HepG2 (cell line): ENCODE measurements around the gene FSTL1.

Source experiments
- AKAP8 ChIP-seq: sonication (generic); formaldehyde crosslinking; IDR thresholded peaks from 2 replicates; pipeline ENCODE4 v1.5.1; 2020; ENCODE audit warnings: mild to moderate bottlenecking, missing genetic modification reagents
- CEBPB ChIP-seq: IDR thresholded peaks from 2 replicates; pipeline ENCODE4 v1.6.1; 2011; ENCODE audit warnings: low read depth, low read length, improper control_type of control experiment, borderline replicate concordance
- CREM ChIP-seq, 2 experiments: sonication (generic) in 1 of 2; formaldehyde crosslinking in 1 of 2; IDR thresholded peaks; 2 replicates each; pipeline versions ENCODE4 v1.4.0 to v1.6.1; 2016 to 2020; ENCODE audit warnings: antibody characterized with exemption in 1 of 2, mild to moderate bottlenecking in 1 of 2, missing genetic modification reagents in 1 of 2
- PAX8 ChIP-seq: sonication (generic); formaldehyde crosslinking; IDR thresholded peaks from 2 replicates; pipeline ENCODE4 v1.8.0; 2022; ENCODE audit warnings: mild to moderate bottlenecking, missing genetic modification reagents, borderline replicate concordance
- POLR2A ChIP-seq, 2 experiments: IDR thresholded peaks; 2 replicates each; pipeline ENCODE4 v1.6.1; 2011; ENCODE audit warnings: low read depth in 2 of 2, low read length in 2 of 2, mild to moderate bottlenecking in 1 of 2, moderate library complexity in 1 of 2; ENCODE audit not compliant: insufficient read depth in 1 of 2
- POLR2G ChIP-seq: fragments of 200-400 bp; formaldehyde crosslinking; IDR thresholded peaks from 2 replicates; pipeline ENCODE4 v1.6.1; 2018; ENCODE audit warnings: mild to moderate bottlenecking, low read depth, low read length, moderate library complexity
- RARG ChIP-seq: sonication (generic); formaldehyde crosslinking; IDR thresholded peaks from 2 replicates; pipeline ENCODE4 v1.4.0; 2020; ENCODE audit warnings: low read depth, mild to moderate bottlenecking, missing genetic modification reagents
- TCF12 ChIP-seq, 2 experiments: fragments of 450-650 bp in 1 of 2; sonication (generic) in 1 of 2; formaldehyde crosslinking in 1 of 2; IDR thresholded peaks; 2 replicates each; pipeline versions ENCODE4 v1.6.1 to v1.8.0; 2017 to 2022; ENCODE audit warnings: antibody characterized with exemption in 1 of 2, mild to moderate bottlenecking in 1 of 2, missing genetic modification reagents in 1 of 2, moderate library complexity in 1 of 2
- ZFAT ChIP-seq: sonication (generic); formaldehyde crosslinking; conservative IDR thresholded peaks from 2 replicates; pipeline ENCODE4 v1.8.1; 2023; ENCODE audit warnings: missing genetic modification reagents, inconsistent platforms
- ZNF264 ChIP-seq: sonication (generic); formaldehyde crosslinking; IDR thresholded peaks from 2 replicates; pipeline ENCODE4 v1.4.0; 2020; ENCODE audit warnings: missing genetic modification reagents
- ZSCAN9 ChIP-seq: IDR thresholded peaks from 2 replicates; pipeline ENCODE4 v1.6.1; 2016; ENCODE audit warnings: borderline replicate concordance
- TF ChIP-seq, protein P1 (sequence below): IDR thresholded peaks from 2 replicates; pipeline ENCODE4 v1.6.1; 2016; ENCODE audit warnings: missing compliant biosample characterization, missing genetic modification reagents, borderline replicate concordance

DNA sequence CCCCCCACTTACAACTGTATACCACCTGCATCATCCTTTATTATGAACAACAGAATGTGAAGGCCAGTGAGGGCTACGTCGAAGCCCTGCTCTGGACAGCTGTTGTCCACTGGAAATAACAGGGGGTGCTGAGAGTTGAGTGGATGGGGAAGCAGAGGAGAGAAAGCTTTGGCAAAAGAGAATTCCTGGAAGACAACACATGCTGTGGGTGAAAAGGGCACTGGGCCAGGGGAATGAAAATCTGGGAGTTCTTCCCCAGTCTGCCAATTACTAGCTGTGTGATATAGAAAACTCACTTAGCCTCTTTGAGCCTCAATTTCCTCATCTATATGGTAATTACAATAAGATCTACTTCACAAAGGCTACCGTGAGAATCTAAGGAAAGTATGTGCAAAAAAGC, 40.7 kb downstream of the FSTL1 start:
- TF ChIP-seq ZSCAN9 (CRISPR knock-in tag) (no peak), POLR2G (no peak), CREM (IDR thresholded peaks at IDR 0.05) (no peak), CREM (CRISPR knock-in tag; IDR thresholded peaks at IDR 0.05) (no peak), TCF12 (IDR thresholded peaks at IDR 0.05) (no peak), TCF12 (CRISPR knock-in tag; IDR thresholded peaks at IDR 0.05) (no peak), RARG (CRISPR knock-in tag) (no peak), PAX8 (CRISPR knock-in tag) (no peak), ZNF264 (CRISPR knock-in tag) (no peak), ZFAT (no peak), POLR2A (IDR thresholded peaks at IDR 0.05; ENCODE audit: insufficient read depth in 1 of 2, low read depth in 2 of 2, low read length in 2 of 2) (no peak), CEBPB (no peak), AKAP8 (CRISPR knock-in tag) (no peak)
- TF ChIP-seq, protein P1, sequence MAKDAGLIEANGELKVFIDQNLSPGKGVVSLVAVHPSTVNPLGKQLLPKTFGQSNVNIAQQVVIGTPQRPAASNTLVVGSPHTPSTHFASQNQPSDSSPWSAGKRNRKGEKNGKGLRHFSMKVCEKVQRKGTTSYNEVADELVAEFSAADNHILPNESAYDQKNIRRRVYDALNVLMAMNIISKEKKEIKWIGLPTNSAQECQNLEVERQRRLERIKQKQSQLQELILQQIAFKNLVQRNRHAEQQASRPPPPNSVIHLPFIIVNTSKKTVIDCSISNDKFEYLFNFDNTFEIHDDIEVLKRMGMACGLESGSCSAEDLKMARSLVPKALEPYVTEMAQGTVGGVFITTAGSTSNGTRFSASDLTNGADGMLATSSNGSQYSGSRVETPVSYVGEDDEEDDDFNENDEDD: no peak
